Ovary (tissue), 3 donors: ENCODE measurements around the gene SERTAD4.

Source experiments
- CTCF ChIP-seq, 3 donors: fragments of 450-650 bp in 2 of 3; fragments of 200-600 bp in 1 of 3; IDR thresholded peaks; one replicate each; pipeline versions ENCODE4 v1.5.1 to v1.8.0; 2016 to 2022; ENCODE audit warnings: antibody characterized with exemption in 3 of 3, mild to moderate bottlenecking in 1 of 3
- POLR2A ChIP-seq: fragments of 450-650 bp; IDR thresholded peaks from one replicate; pipeline ENCODE4 v1.6.1; 2017; ENCODE audit warnings: antibody characterized with exemption, mild to moderate bottlenecking, moderate library complexity
- donor health status: DM: no; HTN: no; CAD: no.

- TF ChIP-seq CTCF (IDR thresholded peaks at IDR 0.05): no peak
- no peak for TF ChIP-seq POLR2A
Observed at GRCh38 chr1:210223226-210223904, 9.2 kb upstream of the SERTAD4 start.
